HG03565 (cell line): ENCODE measurements around the gene ASB18.
"Not testable (repeated sequence)": the region's sequence is repeated elsewhere in the genome, so short reads cannot be mapped to it uniquely, and the experiment has no call there.

ENCODE experiments used
- ATAC-seq: cut with Tn5 transposase; IDR thresholded peaks from one replicate; pipeline ENCODE4 v1.9.1; 2021; ENCODE audit warnings: mild to moderate bottlenecking, moderate library complexity; ENCODE audit not compliant: unreplicated experiment

ASB18 gene, protein sequence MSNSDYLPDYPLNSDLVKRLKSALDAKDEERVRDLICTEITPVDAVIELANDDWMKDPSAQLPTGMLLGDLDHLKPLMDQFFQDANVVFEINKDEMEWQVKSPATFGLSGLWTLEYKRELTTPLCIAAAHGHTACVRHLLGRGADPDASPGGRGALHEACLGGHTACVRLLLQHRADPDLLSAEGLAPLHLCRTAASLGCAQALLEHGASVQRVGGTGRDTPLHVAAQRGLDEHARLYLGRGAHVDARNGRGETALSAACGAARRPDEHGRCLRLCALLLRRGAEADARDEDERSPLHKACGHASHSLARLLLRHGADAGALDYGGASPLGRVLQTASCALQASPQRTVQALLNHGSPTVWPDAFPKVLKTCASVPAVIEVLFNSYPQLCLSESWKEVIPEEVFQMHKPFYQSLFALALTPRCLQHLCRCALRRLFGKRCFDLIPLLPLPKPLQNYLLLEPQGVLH

DNA sequence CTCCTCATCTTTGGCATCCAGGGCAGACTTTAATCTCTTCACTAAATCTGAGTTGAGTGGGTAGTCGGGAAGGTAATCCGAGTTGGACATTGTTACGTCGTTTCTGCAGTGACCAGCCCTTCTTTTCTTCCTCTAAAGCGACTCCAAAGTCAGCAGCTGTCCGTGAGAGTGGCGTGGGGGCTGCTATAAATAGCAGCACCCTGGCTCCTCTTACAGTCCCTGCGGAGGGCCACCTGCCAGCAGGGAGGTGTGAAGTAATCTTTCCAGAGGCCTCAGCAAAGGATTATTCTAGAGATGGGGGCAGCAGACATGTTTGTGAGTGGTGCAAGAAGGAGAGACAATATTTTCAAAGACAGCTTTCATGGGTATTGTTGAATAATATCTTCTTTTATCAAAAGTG lies at the start of gene ASB18:
TSS of gene ASB18 (minus strand) at position 151 of the 400 bp plus-strand sequence. CDS start at position 90, 61 bp downstream.
- ATAC-seq, result no peak

DNA sequence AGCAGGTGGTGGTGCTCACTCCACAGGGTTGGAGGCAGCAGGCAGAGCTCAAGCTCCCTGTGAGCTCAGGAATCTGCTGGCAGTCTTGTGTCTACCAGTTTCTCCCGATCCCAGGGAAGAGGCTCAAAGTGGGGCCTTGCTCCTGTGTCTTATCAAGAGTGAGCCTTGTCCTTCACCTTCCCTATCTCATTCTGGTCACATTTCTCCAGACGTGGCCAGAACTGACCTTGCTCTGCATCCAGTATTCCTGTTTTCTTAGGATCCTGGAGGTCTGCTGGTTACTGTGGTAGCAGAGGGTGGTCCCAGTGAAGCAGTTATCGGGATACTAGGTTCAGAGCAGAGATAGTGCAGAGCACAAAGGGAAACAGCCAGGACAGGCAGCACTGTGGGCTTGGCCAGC lies 47.1 kb upstream of the ASB18 start:
- no peak for ATAC-seq

DNA sequence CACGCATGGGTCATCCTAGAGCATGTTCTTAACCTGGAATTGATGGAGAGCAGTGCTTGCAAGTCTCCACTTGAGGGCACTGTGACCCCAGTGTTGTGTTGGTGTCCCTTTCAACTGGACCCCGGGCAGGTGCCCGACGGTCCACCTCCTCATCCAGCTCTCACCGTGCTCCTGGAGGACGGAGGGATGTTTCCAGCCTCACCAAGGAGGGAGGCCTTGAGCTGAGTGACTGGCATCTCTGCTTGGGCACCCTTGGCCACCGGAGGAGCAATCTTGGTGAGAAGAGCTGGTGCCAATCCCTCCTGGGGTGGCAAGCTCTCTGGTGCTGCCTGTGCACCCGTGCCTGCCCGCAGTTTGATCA lies 45.4 kb upstream of the ASB18 start:
- ATAC-seq, result no peak

DNA sequence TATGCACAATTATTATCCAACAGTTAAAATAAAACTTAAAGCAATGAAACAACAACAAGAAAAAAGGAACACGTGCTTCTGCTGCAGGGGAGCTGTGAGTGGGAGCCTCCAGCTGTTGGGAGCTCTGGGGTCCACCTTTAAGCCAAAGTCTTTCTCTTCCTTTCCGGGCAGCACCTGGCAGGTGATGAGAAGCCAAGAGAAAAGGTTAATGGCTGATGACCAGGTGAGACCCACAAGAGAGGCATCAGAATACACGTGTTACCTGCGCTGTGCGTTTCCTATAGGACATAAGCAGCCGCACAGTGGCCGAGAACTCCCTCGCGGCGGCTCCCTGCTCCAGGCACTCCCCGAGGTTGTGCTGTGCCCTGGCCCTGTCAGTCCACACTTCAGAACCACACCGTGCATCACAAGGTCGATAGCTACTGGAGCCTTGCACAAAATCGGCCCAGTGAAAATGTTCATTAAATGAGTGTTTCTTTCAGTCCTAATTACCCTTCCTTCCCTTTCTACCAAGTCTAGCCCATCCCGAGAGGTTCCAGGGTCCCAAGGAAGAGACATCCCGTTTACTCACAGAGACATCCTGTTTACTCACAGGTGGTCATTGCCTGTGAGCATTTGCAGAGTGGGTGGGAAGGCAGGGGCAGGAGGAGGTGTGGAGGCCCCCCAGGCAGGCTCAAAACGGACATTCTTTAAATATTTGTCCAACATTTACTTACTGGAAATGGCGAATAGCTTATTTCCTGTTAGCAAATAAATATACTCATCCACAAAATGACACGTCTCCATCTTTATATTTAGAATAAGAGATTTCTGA lies 44.9 kb upstream of the ASB18 start:
- no peak for ATAC-seq

DNA sequence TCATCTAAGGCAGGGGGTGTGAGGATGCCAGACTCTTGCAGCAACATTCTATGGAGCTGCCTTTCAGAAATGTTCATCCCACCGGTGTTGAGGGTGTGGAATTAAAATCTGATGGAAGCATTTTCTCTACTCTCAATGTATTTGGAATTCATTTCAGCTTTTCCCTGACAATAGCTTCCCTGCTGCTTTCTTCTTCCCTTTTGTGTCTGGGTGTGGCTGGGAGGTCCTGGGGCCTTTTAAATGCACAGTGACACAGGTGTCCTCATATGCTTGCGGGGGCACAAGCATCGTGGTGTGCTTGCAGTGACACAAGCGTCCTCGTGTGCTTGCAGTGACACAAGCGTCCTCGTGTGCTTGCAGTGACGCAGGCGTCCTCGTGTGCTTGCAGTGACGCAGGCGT lies 43.4 kb upstream of the ASB18 start:
- ATAC-seq, result no peak

DNA sequence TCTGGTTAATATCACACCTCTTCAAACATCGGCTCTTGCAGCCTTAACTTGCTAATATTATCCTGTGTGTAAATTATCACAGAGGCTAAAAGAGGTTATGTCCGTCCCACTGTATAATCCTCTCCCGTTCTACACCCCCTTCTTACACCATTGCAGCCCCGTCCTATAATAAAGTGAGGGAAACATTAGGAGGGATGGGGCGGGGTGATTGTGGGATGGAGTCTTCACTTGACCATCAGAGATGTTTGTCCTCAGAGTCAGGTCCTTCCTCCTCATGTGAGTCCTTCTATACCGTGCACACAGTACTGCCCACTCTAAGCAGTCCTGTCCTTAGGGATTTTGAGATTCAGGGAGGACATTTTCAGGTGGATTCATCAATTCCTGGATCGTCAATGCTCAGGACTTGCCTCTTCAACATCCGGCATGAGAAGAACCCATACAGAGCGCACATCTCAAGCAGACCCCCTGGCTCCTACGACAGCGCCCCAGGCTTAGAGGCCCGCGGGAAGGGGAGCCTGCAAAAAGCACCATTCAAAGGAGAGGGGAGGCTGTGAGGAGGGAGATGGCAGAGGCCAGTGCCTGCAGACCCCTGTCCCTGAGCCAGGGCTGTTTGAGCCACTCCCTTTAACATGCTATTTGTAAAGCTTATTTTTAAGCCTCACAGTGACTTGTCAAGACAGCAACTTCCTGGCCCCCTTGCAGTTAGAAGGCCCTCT lies 42.8 kb upstream of the ASB18 start:
- ATAC-seq, result no peak

DNA sequence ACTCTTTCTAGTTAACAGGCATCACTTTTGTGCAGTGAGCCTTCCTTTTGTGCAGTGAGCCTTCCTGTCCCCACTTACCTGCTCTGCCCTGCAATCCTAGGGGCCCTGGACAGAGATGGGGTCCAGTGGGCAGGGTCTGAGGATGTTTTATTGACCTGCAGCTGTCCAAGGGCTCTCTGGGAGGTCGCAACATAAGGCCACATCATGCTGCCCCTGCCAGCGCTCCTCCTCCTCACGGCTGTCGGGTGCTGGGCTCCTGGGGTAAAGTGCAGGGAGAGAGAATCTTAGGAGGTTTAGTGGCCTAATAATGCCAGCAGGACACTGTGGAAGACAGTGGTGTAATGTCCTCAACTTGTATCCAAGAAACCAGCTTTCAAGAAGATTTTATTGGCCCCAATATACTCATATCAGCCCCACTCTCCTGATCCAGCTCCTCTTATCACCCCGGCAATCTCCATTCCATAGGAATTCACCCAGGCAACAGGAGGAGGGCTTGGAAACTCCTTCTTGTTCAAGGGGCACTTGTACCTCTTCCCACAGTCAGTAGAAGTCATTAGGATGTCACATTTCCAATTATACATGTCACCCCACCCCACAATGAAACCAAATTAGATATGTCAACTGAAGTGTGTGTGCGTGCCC lies 41.9 kb upstream of the ASB18 start:
- ATAC-seq, result no peak

DNA sequence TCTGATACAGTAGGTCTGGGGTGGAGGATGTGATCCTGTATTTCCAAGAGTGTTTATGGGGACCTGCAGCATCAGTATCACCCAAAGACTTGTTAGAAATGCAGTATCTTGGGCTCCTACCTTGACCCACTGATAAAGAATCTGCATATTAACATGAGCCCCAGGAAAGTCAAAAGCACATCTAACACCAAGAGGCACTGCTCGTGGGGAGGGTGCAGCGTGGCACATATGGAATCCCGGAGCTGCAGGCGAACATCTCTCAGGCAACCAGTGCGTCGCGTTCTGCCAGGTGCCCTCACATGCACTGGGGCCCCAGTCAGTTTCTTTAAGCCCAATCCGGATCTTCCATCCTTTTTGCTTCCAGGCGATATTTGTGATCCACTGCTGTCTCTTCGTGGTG lies 41.3 kb upstream of the ASB18 start:
- no peak for ATAC-seq

DNA sequence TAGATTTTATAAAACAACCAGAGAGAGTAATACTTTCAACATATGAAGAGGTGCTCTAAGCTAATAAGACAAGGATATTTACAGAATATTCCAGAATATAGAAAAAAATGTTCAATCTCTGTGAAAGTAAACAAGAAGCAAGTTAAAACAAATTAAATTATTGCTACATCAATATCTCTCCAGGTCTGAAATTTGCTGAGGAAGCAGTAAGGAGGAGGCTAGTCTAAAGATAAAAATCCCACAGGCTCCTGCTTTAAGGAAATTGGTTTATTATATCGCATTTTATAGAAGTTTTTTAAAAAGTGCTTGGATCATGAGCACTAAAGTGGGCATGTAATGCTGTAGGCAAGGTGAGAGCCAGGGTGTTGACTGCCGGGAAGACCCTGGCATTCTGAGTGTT lies 39.7 kb upstream of the ASB18 start:
- no peak for ATAC-seq

DNA sequence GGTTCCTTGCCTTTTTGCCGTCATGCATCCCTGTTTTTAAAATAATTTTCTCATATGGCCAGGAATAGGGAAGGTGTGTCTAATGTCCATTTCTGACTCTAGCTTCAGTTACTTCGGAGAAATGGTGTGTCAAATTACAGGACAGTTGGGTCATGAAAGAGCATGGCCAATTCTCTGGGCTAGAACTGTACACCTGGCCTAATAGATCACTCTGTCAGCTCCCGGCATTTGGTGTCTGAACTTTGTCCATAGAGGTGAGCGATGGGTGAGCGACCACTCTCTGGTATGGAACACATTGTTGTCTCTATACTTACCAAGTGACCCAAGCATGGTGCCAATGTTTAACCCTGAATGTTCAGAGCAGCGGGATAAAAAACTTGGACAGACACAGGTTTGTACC lies 38.3 kb upstream of the ASB18 start:
- no peak for ATAC-seq

DNA sequence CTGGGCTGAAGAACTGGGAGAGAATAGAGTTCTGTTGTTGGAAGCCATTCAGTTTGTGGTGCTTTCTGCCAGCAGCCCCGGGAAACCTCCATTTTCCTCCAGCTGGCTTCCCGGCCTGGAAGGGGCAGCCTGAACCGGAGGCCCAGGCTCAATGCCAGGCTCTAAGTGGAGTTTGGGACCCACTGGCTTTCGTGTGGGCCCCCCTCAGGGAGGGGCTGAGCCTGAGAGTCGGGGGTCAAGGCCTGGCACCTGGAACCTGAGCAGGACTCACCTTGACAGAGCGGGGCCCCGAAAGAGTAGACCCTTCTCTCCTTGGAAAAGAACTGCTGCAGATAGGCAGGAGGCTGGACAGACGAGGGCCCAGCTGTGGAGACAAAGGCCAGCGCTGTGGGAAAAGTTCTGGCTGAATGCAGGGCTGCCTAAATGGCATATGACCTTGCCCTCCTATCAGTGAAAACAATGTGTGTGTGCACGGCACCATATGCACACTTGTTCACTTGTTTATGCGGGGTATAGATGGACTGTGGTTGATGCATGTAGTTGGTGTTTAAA lies 34.8 kb upstream of the ASB18 start:
- ATAC-seq, result no peak

DNA sequence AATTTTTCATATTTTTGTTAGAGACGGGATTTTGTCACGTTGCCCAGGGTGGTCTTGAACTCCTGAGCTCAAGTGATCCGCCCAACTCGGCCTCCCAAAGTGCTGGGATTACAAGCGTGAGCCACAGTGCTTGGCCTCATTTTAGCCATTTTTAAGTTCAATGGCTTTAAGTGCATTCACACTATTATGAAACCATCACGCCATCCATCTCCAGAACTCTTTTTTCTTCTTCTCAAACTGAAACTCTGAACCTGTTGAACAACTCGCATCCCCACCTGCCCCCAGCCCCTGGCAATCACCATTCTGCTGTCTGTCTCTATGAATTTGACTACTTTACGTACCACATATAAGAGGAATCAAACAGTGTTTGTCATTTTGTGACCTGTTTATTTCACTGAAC lies 31.3 kb upstream of the ASB18 start:
- no peak for ATAC-seq

DNA sequence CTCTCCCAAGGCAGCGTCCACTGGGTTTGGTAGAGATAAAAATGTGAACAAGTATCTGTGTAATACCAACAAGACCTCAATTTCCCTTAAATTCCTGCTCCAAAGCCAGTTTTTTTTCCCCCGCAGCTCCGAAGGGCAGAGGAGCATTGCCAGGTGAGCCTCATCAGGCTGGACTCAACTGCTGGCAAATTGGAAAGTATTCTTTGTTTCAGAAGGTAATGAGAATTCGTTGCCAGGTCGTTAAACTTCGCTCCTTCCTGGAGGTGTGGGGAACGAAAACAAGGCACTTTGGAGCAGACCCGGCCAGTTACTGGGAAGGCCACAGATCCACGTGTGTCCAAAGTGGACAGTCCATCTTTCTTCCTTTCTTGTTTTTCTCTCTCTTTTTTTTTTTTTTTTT lies 30.4 kb upstream of the ASB18 start:
- no peak for ATAC-seq

DNA sequence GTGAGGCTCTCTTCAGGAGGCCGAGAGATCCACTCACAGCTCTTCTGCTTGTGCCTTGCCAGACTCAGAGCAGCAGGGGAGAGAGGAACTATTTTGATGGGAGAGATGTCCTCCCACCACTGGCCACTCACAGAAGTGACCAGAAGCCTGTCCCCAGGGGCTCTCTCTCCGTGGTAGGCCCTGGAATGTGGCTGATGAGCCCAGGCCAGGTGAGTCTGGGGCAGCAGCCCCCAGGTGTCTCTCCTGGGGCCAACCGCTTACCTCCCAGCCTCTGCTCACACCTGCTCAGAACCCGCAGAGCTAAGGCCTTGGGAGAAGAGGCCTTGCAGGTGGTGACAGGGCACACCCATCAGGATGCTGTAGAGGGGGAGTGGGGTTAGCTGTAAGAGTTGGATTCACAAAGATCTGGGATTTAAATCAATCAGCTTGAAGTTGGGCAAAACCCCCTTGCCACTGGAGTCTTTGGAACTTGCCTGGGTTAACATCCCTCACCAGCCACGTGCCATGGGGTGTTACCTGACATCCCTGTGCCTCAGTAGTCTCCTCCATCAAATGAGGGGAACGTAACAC lies 29.1 kb upstream of the ASB18 start:
- no peak for ATAC-seq

DNA sequence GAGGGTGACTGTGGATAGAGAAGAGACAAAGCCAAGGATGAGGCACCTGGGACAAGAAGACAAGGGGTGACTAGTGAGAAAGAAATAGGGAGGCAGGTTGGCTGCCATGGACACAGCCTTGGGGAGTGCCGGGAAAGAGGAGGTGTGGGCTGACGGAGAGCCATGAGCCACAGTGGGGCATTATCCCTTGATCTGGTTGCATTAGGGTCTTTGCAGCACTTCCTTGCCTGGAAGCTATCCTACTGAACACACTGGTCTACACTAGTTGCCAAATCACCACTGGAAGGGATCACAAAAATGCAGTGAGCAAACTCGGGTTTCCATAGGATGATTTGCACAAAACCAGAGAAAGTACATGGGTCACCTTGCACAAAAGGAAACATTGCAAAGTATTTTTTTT lies 27.7 kb upstream of the ASB18 start:
- ATAC-seq, result no peak

DNA sequence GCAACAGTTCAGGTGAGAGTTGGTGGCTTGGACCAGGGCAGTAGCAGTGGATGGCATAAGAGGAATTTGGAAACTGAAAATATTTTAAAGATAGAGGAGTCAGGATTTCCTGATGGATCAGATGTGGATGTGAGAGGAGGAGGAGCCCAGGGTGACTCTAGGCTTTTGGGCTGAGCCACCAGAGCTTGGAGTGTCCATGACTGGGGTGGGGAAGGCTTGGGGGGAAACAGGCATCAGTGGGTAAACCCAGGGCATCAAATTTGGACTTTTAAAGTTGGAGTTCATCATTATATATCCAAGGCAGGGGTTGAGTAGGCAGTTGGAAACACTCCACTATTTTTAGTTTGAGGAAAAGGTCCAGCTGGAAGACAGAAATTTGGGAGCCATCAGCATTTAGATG lies 27.3 kb upstream of the ASB18 start:
- no peak for ATAC-seq

DNA sequence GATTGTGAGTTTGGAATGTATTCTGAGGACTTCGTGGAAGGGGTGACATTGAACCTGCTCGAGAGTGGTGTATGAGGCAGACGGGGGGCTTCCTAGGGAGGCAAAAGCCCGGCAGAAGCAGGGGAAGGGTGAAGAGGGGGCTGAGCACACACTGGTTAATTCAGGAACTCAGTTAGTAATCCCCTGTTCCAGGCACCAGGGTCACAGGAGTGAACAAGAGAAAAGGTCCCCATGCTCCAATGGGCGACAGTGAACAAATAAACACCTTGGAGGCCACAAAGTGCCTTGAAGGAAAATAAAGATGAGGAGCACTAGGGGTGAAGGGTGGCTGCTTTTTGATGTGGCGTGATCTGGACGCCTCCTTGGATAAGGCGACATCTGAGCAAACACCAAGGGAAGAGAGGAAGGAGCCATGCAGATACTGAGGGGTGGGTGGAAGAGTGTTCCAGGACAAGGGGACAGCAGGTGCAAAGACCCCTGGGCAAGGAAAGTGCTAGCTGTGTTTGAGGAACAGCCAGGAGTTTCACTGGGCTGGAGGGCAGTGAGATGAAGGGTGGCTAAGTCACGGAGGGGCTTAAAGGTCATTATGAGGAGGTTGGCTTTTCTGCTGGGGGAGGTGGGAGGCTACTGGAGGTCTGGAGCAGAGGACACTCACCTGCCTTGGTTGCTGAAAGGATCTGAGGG lies 26.7 kb upstream of the ASB18 start:
- no peak for ATAC-seq

DNA sequence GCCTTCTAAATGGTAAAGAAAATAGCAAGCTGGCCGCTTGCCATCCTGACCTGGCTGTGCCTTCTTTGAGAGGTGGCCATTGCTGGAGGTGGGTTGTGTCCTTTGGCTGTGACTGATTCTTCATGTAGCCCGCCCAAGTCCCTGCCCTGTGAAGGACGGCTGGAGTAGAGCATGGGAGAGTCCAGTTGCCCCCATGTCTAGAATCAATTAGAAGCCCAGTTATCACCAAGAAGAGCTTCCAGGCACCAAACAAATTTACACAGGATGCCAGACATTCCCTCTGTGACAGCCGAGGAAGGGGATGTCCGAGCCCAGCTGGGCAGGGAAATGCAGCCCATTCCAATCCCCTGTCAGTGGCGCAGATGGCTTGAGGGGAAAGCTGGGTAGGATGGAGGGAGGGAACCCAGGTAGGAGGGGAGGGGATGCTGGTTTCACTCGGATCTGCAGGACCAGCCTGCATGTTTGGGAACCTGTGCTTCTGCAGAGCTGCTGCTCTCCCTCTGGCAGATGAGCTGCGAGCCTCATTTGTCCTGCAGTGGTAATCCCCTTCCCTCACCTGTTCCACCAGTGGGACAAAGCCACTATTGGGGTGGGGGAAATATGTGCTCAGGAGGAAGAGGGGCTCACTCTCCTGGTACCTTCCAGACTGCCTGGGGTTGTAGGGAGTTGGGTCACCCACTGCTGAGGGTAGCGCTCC lies 25.7 kb upstream of the ASB18 start:
- ATAC-seq, result no peak

DNA sequence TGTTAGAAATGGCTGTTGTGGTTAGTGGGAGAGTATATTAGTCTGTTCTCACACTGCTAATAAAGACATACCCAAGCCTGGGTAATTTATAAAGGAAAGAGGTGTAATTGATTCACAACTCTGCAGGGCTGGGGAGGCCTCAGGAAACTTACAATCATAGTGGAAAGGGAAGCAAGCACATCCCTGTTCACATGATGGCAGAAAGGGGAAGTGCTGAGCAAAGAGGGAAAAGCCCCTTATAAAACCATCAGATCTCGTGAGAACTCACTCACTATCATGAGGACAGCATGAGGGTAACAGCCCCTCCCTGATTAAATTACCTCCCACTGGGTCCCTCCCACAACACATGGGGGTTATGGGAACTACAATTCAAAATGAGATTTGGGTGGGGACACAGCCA lies 24.2 kb upstream of the ASB18 start:
- not testable (repeated sequence) for ATAC-seq
